Right atrium auricular region (tissue), 2 donors: ENCODE data around the gene CDC40. TPM values are rescaled to one million over a fixed set of nuclear protein-coding genes. Genes with fewer than 3 reads are reported as not detected.

Experiments
- DNase-seq: peaks from one replicate; pipeline ENCODE4 v3.0.0-alpha.2; 2019; ENCODE audit warnings: low spot score
- H3K27ac ChIP-seq, 2 donors: fragments of 200-600 bp; sonication (generic); 1 replicate in 1 of 2; 2 replicates in 1 of 2; pipeline ENCODE4 v1.5.1; 2016 to 2019
- H3K27me3 ChIP-seq, 2 donors: fragments of 200-600 bp; sonication (generic); one replicate each; pipeline versions ENCODE4 v1.5.1 to v1.6.0; 2017 to 2019
- H3K36me3 ChIP-seq: fragments of 200-600 bp; sonication (generic); one replicate; pipeline ENCODE4 v1.5.1; 2016
- H3K4me1 ChIP-seq, 2 donors: fragments of 200-600 bp; sonication (generic); one replicate each; pipeline versions ENCODE4 v1.5.1 to v1.6.0; 2017 to 2019
- H3K4me3 ChIP-seq, 2 donors: fragments of 200-600 bp; sonication (generic); 1 replicate in 1 of 2; 2 replicates in 1 of 2; pipeline ENCODE4 v1.5.1; 2017 to 2019; ENCODE audit warnings: mild to moderate bottlenecking in 1 of 2, moderate library complexity in 1 of 2
- H3K9me3 ChIP-seq, 2 donors: fragments of 200-600 bp; sonication (generic); one replicate each; pipeline ENCODE4 v1.5.1; 2019
- total RNA-seq, 2 donors: library from RNA; depleted of rRNA; stranded (reverse); fragments of >200 nt; gene quantifications; one replicate each; pipeline ENCODE4 v1.1.0, GENCODE V29; 2016
- TF ChIP-seq, protein P1 (sequence below), 2 donors: fragments of 200-600 bp; sonication (generic); IDR thresholded peaks; one replicate each; pipeline ENCODE4 v1.5.1; 2019; ENCODE audit warnings: antibody characterized with exemption in 2 of 2

The CDC40 gene
- total RNA-seq, 2 donors from 2014 or later: 9.9 to 10.1 TPM

DNA sequence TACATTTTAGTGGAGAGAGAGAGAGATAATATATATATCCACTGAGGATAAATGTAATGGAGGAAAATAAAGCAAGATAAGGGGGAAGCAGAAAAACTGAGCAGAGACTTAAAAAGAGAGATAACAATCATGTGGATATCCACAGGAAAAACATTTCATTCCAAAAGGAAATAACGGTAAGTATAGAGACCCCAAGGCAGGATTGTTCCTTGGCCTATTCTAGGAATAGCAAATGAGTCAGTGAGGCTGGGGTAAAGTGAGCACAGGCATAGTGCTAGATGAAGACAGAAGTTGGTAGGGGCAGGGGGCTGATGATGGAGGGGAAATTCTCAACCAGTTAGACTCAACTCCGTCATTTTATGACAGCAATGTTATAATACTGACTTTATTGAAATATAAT, 11.2 kb downstream of the CDC40 start:
- TF ChIP-seq, protein P1, sequence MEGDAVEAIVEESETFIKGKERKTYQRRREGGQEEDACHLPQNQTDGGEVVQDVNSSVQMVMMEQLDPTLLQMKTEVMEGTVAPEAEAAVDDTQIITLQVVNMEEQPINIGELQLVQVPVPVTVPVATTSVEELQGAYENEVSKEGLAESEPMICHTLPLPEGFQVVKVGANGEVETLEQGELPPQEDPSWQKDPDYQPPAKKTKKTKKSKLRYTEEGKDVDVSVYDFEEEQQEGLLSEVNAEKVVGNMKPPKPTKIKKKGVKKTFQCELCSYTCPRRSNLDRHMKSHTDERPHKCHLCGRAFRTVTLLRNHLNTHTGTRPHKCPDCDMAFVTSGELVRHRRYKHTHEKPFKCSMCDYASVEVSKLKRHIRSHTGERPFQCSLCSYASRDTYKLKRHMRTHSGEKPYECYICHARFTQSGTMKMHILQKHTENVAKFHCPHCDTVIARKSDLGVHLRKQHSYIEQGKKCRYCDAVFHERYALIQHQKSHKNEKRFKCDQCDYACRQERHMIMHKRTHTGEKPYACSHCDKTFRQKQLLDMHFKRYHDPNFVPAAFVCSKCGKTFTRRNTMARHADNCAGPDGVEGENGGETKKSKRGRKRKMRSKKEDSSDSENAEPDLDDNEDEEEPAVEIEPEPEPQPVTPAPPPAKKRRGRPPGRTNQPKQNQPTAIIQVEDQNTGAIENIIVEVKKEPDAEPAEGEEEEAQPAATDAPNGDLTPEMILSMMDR (IDR thresholded peaks at IDR 0.05): no peak
- Histone ChIP-seq H3K36me3 (peaks cover 11% of the 10 kb centered on the region), H3K27me3 (no peaks in the 10 kb centered on the region), H3K9me3 (no peaks in the 10 kb centered on the region), H3K4me3 (no peak overlapping the region), H3K27ac (no peak overlapping the region), H3K4me1 (peaks cover 0 to 18% of the 10 kb centered on the region in 2 donors)
- DNase-seq: no peak

DNA sequence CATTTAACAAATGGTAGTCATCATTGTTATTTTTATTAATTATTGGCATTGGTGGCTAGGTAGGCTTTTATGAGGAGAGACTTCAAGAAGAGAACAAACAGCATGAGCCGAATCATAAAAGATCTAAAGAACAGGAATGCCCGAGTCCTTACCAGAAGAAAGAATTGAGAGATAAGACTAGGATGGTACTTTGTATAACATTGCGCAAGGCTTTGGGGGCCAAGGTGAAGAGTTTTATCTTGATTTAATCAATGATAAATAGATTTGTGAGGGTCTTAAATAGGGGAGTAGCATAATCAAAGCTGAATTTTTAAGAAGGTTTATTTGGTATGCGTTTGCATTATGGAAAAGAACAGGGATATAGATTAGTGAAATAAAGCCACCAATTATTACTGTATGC, 15.4 kb downstream of the CDC40 start:
- no peak for DNase-seq
- H3K27me3 ChIP-seq: no peaks in the 10 kb centered on the region
- TF ChIP-seq, protein P1 (IDR thresholded peaks at IDR 0.05): no peak
- peaks cover 11% of the 10 kb centered on the region for H3K36me3 ChIP-seq
- H3K27ac ChIP-seq: no peak overlapping the region
- H3K9me3 ChIP-seq: no peaks in the 10 kb centered on the region
- H3K4me1 ChIP-seq: peaks cover 0 to 15% of the 10 kb centered on the region in 2 donors
- H3K4me3 ChIP-seq: no peak overlapping the region

DNA sequence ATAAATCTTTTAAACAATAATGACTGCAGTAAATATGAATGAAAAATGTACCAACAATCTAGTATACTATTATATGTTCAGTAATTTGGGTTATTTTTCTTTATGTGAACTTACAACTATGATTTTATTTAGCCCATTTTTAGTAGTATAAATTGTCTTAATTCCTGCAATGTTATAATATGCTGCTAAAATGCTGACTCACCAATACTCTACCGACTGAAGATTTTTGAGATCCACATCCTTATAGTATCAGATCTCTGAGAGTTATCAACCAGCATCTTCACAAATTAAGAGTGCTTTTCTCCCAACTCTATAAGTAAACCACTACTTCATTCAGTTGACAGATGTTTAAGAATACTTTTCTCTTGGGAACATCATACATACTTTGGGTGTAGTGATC, 16.6 kb downstream of the CDC40 start:
- Histone ChIP-seq H3K27ac (no peak overlapping the region), H3K36me3 (peaks cover 11% of the 10 kb centered on the region), H3K27me3 (no peaks in the 10 kb centered on the region), H3K9me3 (no peaks in the 10 kb centered on the region), H3K4me3 (no peak overlapping the region), H3K4me1 (peaks cover 0 to 4% of the 10 kb centered on the region in 2 donors)
- TF ChIP-seq, protein P1 (IDR thresholded peaks at IDR 0.05): no peak
- no peak for DNase-seq

DNA sequence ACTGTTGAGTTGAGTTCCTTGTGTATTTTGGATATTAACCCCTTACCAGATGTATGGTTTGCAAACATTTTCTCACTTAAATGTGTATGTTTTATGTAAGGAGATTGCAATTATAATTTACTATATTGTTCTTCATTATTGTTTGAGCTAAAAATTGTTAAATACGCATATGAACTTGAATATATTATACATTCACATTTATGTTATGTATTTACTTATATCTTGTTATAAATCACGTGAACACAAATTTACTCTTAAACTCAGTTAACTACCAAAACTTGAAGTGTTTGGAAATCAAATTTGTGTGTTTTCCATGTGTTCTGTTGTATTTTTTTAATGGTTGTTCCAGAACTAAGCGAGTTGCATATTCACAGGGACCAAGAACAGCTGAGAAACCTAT, 18.3 kb downstream of the CDC40 start:
- H3K27ac ChIP-seq: no peak overlapping the region
- no peak for DNase-seq
- no peaks in the 10 kb centered on the region for H3K27me3 ChIP-seq
- TF ChIP-seq, protein P1 (IDR thresholded peaks at IDR 0.05): no peak
- no peaks in the 10 kb centered on the region for H3K4me1 ChIP-seq
- H3K9me3 ChIP-seq: no peaks in the 10 kb centered on the region
- no peak overlapping the region for H3K4me3 ChIP-seq
- H3K36me3 ChIP-seq: peaks cover 8% of the 10 kb centered on the region

DNA sequence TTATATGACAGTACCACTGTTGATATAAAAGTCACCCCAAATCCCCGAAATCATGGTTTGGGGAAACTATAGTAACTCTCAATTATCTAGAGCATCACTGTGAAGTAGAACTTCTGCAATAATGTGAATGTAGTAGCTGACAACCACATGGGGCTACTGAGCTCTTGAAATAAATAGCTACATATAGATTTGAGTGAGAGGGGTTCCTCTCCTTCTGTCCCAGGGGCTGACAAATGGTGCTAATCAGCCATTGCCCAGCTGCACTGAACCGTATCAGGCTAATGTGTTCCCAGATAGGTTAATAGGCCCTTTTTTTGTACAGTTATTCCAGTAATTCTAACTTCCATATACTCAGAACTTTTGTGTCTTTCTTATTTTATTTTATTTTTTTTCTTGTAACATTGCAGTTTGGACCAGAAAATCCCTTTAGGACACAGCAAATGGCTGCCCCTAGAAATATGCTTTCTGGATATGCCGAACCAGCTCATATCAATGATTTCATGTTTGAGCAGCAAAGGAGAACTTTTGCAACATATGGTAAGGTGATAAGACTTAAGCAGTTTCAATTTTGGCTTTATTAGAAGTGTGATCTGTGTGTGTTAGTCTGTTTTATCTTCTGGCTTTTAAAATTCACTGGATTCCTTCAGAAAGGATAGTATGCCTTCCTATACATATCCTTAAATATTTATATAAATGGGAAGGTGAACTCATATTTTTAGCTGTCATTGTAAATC, 21.1 kb downstream of the CDC40 start:
- DNase-seq: no peak
- Histone ChIP-seq H3K4me3 (no peak overlapping the region), H3K36me3 (no peaks in the 10 kb centered on the region), H3K4me1 (no peaks in the 10 kb centered on the region), H3K27ac (no peak overlapping the region), H3K9me3 (no peaks in the 10 kb centered on the region), H3K27me3 (no peaks in the 10 kb centered on the region)
- TF ChIP-seq, protein P1 (IDR thresholded peaks at IDR 0.05): no peak

DNA sequence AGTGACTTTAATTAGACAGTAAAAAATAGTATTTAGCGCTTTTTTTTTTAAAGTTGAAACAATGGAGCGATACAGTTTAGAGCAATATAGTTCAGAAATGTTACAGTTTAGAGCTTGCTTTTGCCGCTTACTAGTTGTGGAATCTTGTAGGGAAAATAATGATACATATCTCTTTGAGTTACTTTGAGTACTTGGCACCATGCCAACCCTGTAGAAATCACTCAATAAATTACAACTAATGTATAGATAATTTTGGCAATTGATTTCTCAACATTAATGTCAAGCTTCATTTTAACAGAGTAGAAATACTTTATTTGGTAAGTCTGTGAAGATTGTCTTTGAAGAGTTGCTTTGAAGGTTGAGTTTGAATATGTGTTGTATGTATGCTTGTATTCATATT, 27.4 kb downstream of the CDC40 start:
- Histone ChIP-seq H3K27me3 (no peaks in the 10 kb centered on the region), H3K9me3 (no peaks in the 10 kb centered on the region), H3K4me1 (no peaks in the 10 kb centered on the region), H3K36me3 (peaks cover 42% of the 10 kb centered on the region), H3K27ac (no peak overlapping the region), H3K4me3 (no peak overlapping the region)
- TF ChIP-seq, protein P1 (IDR thresholded peaks at IDR 0.05): no peak
- DNase-seq: no peak
